ENCODE data around the gene TGFBR3. TPM values are rescaled to one million over a fixed set of nuclear protein-coding genes. Genes with fewer than 3 reads are reported as not detected.

Gene TGFBR3
- total RNA-seq, 1 experiment from 2014 or later, result 14.5 TPM

DNA sequence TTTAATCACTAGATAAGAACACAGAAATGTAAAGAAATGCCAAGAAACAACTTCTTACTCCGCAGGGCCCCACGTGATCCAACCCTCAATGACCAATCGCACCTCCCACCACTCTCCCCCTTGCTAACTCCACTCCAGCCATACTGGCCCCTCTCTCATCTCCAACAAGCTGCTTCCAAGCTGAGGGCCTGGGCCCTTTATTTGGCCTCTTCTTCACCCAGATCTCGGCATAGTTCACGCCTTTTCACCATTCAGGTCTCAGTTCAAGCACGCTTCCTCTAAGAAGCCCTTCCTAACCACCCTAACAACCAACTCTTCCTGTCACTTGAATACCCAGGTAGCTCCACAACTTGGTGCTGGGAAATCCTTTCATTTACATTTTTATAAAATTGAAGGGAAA is 110.7 kb downstream of the TGFBR3 start:
- H3K4me1 ChIP-seq (ENCODE audit: control insufficient read depth, insufficient read depth, low read length), result no peaks in the 10 kb centered on the region
- intact Hi-C loops (cut with micrococcal nuclease; ENCODE audit: unreplicated experiment), result no loop called here
- H3K27me3 ChIP-seq (ENCODE audit: control insufficient read depth, insufficient read depth, low read length), result no peaks in the 10 kb centered on the region
- DNase-seq (ENCODE audit: low read depth, low spot score) (no peak), ATAC-seq (no peak)
- TF ChIP-seq POLR2AphosphoS5 (IDR thresholded peaks at IDR 0.05; ENCODE audit: low read depth, low read length), result no peak
- TF ChIP-seq, protein P1, sequence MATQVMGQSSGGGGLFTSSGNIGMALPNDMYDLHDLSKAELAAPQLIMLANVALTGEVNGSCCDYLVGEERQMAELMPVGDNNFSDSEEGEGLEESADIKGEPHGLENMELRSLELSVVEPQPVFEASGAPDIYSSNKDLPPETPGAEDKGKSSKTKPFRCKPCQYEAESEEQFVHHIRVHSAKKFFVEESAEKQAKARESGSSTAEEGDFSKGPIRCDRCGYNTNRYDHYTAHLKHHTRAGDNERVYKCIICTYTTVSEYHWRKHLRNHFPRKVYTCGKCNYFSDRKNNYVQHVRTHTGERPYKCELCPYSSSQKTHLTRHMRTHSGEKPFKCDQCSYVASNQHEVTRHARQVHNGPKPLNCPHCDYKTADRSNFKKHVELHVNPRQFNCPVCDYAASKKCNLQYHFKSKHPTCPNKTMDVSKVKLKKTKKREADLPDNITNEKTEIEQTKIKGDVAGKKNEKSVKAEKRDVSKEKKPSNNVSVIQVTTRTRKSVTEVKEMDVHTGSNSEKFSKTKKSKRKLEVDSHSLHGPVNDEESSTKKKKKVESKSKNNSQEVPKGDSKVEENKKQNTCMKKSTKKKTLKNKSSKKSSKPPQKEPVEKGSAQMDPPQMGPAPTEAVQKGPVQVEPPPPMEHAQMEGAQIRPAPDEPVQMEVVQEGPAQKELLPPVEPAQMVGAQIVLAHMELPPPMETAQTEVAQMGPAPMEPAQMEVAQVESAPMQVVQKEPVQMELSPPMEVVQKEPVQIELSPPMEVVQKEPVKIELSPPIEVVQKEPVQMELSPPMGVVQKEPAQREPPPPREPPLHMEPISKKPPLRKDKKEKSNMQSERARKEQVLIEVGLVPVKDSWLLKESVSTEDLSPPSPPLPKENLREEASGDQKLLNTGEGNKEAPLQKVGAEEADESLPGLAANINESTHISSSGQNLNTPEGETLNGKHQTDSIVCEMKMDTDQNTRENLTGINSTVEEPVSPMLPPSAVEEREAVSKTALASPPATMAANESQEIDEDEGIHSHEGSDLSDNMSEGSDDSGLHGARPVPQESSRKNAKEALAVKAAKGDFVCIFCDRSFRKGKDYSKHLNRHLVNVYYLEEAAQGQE (IDR thresholded peaks at IDR 0.05; ENCODE audit: insufficient read depth in 1 of 2, low read depth in 2 of 2, low read length in 1 of 2), result no peak
- TF ChIP-seq TCF7L2 (IDR thresholded peaks at IDR 0.05; ENCODE audit: low read depth, low read length), result no peak
- TF ChIP-seq CTCF (IDR thresholded peaks at IDR 0.05), result no peak
- no peak for TF ChIP-seq SIN3A (IDR thresholded peaks at IDR 0.05; ENCODE audit: borderline replicate concordance, insufficient read depth, low read depth, low read length)
- no peak overlapping the region for H3K4me3 ChIP-seq (ENCODE audit: low read depth in 2 of 2, low read length in 2 of 2)
- in situ Hi-C loops (cut with HindIII; ENCODE audit: low pct_unique_long_range_greater_than_20kb, low sequenced_read_pairs), result no loop called here
- ChIA-PET POLR2A (no interaction called here), CTCF (no interaction called here)
- no peaks in the 10 kb centered on the region for H3K9me3 ChIP-seq (ENCODE audit: control insufficient read depth, insufficient read depth, low read depth, low read length)
- BruUV-seq (replicated peaks), result no TSS peak
- H3K27ac ChIP-seq (ENCODE audit: low read length), result no peak overlapping the region
- no peaks in the 10 kb centered on the region for H3K36me3 ChIP-seq (ENCODE audit: control insufficient read depth, insufficient read depth, low read length)

DNA sequence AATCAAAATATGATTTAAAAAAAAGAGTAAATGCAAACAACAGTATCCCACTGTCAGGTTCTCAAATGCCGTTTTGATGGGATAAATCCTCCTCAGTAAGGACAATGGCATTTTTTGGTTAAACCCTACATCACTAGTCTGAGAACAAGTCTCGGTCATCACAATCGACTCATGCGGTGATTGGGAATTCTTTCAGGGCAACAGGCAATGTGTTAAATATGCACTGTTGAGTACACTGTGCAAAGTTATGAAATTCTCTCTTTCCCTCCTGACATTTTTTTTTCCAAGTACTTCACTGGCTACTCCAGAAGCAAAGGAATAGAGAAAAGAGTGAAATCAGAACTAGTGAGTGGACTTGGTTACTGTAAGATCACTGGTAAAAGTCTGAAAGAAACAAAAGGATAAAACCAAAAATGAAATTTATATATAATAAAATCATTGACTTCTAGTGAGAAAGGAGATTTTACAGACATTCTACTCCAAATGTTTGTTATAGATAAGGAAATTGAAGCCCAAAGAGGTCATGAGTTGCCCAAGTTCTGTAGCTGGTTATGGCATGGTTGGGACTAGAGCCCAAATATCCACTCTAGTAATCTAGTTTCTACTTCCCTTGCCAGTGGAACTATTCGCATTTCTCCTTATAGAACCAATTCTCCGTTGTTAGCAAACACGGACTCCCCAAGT is 111.3 kb downstream of the TGFBR3 start:
- no peak for ATAC-seq
- no peak for DNase-seq (ENCODE audit: low read depth, low spot score)
- Histone ChIP-seq H3K9me3 (ENCODE audit: control insufficient read depth, insufficient read depth, low read depth, low read length) (no peaks in the 10 kb centered on the region), H3K27me3 (ENCODE audit: control insufficient read depth, insufficient read depth, low read length) (no peaks in the 10 kb centered on the region), H3K4me3 (ENCODE audit: low read depth in 2 of 2, low read length in 2 of 2) (no peak overlapping the region), H3K4me1 (ENCODE audit: control insufficient read depth, insufficient read depth, low read length) (no peaks in the 10 kb centered on the region), H3K36me3 (ENCODE audit: control insufficient read depth, insufficient read depth, low read length) (no peaks in the 10 kb centered on the region), H3K27ac (ENCODE audit: low read length) (no peak overlapping the region)
- no peak for TF ChIP-seq CTCF (IDR thresholded peaks at IDR 0.05)
- TF ChIP-seq, protein P1 (IDR thresholded peaks at IDR 0.05; ENCODE audit: insufficient read depth in 1 of 2, low read depth in 2 of 2, low read length in 1 of 2), result no peak
- no peak for TF ChIP-seq TCF7L2 (IDR thresholded peaks at IDR 0.05; ENCODE audit: low read depth, low read length)
- no peak for TF ChIP-seq SIN3A (IDR thresholded peaks at IDR 0.05; ENCODE audit: borderline replicate concordance, insufficient read depth, low read depth, low read length)
- TF ChIP-seq POLR2AphosphoS5 (IDR thresholded peaks at IDR 0.05; ENCODE audit: low read depth, low read length), result no peak
- in situ Hi-C loops (cut with HindIII; ENCODE audit: low pct_unique_long_range_greater_than_20kb, low sequenced_read_pairs), result no loop called here
- POLR2A ChIA-PET, result no interaction called here
- CTCF ChIA-PET, result no interaction called here
- intact Hi-C loops (cut with micrococcal nuclease; ENCODE audit: unreplicated experiment), result no loop called here
- no TSS peak for BruUV-seq (replicated peaks)

Data from Panc1 (cell line).